ENCODE results near the gene UBR1.

UBR1 gene

DNA sequence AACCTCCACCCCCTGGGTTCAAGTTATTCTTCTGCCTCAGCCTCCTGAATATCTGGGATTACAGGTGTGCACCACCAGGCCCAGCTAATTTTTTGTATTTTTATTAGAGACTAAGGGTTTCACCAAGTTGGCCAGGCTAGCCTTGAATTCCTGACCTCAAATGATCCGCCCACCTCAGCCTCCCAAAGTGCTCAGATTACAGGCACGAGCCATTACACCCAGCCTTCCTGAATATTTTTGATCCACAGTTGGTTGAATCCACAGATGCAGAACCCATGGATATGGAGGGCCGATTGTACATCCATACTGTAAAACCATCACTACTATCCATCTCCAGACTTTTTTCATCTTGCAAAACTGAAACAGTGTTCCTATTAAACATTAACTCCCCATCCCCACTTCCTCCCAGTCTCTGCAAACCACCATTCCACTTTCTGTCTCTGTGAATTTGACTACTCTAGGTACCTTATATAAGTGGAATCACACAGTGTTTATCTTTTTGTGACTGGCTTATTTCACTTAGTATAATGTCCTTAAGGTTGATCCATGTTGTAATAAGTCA is 19.3 kb upstream of the UBR1 start:
- TF ChIP-seq, protein P1, sequence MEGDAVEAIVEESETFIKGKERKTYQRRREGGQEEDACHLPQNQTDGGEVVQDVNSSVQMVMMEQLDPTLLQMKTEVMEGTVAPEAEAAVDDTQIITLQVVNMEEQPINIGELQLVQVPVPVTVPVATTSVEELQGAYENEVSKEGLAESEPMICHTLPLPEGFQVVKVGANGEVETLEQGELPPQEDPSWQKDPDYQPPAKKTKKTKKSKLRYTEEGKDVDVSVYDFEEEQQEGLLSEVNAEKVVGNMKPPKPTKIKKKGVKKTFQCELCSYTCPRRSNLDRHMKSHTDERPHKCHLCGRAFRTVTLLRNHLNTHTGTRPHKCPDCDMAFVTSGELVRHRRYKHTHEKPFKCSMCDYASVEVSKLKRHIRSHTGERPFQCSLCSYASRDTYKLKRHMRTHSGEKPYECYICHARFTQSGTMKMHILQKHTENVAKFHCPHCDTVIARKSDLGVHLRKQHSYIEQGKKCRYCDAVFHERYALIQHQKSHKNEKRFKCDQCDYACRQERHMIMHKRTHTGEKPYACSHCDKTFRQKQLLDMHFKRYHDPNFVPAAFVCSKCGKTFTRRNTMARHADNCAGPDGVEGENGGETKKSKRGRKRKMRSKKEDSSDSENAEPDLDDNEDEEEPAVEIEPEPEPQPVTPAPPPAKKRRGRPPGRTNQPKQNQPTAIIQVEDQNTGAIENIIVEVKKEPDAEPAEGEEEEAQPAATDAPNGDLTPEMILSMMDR (IDR thresholded peaks at IDR 0.05): no peak

DNA sequence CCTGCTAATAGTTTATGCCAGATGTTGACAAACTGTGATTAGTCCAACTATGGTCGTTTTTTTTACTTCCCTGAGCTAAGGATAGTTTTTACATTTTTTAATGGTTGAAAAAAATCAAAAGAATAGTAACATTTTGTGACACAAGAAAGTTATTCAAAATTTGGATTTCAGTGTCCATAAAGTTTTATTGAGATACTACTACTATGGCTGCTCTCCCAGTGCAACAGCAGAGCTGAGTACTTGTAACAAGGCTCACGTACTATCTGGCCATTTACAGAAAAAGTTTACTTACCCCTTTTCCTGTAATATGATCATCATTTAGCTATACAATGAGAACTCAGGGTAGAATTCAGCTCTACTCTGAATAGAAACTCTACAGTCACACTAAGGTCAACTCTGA is 16.0 kb upstream of the UBR1 start:
- TF ChIP-seq, protein P1 (IDR thresholded peaks at IDR 0.05): no peak

DNA sequence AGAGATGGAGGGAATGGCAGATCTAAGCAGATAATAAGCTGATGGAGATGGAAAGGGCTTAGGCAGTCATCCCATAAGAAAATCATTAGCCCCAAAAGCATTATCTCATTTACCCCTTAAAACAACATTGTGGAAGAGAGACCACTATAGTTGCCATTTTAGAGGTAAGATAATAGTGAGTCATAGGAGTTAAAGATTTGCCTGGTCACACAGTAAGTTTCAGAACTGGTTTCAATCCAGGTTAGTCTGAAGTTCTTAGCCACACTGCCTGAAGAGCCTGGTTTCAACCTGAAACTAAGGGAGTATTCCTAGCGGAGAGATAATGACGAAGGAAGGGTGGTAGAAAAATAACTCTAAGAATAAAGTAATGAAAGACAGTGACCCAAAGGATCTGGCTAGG is 13.0 kb upstream of the UBR1 start:
- TF ChIP-seq, protein P1 (IDR thresholded peaks at IDR 0.05): no peak

DNA sequence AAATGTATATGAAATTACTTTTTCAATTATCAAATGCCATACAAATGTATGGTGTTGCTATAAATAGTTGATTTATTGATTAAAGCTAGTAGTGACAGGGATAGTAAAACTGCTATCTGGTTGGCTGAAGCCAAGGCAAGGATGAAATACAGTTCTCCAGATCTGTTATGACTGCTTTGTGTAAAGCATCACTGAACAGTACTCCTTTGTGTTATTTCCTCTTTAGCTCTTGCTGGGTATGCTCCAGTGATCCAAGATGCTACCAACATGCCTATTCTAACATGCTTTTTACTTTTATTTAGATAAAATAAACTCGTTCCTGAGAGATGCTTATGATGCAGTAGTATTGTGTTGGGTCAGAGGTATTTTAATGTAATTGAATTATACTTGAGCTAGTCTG is 12.4 kb upstream of the UBR1 start:
- TF ChIP-seq, protein P1 (IDR thresholded peaks at IDR 0.05): no peak

DNA sequence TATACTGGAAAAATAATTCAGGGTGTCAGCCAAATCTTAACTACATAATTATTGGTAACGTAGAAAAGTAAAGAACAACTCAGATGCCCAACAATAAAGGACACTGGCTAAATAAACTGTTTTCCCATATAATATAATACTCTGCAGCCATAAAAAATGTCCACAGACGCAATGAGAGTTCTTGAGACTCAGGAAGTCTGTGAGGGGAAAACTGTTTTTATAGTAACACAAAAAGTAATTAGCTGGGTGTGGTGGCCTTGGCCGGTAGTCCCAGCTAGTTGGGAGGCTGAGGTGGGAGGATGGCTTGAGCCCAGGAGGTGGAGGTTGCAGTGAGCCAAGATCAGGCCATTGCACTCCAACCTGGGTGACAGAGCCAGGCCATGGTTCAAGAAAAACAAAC is 5.5 kb upstream of the UBR1 start:
- TF ChIP-seq, protein P1 (IDR thresholded peaks at IDR 0.05): no peak

DNA sequence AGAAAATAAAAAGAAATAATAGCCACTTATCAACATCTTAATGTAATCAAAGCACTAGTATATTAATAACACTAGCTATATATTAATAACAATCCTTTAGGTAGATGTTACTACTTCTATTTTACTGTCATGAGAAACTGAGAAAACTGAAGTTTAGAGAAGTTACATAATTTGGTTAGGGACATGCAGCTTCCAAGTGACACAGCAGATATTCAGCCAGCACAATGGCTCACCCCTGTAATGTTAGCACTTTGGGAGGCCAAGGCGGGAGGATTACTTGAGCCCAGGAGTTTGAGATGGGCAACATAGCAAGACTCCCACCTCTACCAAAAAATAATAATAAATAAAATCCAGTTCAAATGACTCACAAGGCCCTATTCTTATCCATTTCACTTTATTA is 1.9 kb upstream of the UBR1 start:
- TF ChIP-seq, protein P1 (IDR thresholded peaks at IDR 0.05): no peak

DNA sequence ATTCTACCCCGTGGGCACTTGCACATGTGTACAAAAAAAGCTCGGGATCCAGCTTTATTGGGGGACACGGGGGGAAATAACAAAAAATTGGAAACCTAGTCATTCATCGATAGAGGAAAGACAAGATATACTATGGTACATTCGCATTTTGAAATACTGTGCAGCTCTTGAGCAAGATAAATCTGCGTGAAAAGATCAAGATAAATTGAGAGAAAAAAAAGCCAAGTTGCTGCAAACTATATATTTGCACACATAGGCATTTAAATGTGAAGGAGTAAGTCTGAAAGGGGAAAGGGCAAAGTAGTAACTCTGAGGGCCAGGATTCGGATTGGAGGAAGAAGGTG is 620 bp upstream of the UBR1 start:
- TF ChIP-seq, protein P1 (IDR thresholded peaks at IDR 0.05): no peak

DNA sequence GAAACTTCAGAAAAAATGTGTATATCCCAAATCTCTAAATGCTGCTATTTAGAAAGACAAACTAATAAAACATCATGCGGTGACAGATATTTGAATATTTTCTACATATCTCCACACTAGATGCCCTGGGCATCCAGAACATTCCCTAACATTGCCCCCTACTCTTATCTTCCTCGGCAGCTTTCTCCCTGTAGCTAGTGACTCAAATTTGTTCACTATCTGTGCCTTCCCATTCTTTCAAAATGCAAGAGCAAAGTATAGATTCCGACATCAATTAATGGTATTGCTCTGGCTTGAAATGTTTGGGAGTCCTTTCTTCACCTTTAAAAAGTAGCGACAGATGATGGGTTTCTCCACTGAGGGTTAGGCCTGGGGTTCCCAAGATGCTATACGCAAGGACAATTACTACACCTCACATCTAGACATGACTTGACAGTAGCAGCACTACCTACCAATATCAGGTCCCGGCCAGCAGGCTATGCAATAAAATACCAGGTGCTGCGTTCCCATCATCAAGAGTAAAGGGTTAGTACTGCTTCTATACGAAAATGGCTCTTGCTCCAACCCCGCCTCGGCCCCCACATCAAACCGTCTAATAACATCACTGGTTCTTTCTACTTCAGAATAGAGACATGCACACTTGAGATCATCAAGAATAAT is 631 bp downstream of the UBR1 start:
- TF ChIP-seq, protein P1 (IDR thresholded peaks at IDR 0.05): no peak
